Epithelial cell of prostate (primary cell): Measurements from ENCODE around the gene PUM1.

Experiments
- DNase-seq: peaks from one replicate; pipeline ENCODE4 v3.0.0-alpha.2; 2011; ENCODE audit warnings: low read depth, low spot score
- H3K27ac ChIP-seq: fragments of 450-650 bp; 2 replicates; pipeline ENCODE4 v1.5.1; 2017; ENCODE audit warnings: mild to moderate bottlenecking

The PUM1 gene

DNA sequence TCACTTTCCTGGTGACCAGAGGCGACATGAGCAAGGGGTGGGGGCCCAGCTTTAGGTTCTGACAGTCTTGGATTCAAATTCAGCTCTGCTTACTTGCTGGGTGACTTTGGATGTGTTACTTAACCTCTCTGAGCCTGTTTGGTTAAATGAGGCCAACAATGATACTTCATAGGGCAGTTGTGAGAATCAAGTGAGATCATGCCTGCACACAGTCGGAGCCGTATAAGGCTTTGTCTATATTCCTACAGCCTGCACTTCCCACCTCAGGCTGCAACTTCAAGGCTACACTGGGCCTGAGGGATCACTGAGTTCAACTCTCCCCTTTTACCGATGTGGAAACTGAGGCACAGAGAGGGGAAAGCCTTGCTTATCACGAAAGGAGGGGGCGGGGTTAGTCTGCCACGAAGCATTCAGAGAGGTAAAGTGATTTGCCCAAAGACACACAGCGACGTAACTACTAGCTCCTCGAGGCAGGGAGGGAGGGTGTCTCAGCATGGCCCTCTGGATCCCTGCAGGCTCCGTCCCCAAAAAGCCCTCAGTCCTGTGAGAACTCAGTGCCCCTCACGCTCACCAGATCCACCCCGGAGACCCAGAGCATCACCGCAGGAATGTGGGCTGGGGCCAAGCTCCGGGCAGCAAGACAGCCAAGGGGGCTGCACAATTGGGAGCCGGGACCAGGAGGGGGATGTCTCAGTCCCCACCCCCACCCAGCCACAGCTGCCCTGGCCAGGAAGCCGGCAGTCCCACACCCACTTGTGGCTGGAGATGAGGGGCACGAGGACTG, 181.9 kb downstream of the PUM1 start:
- no peak for DNase-seq
- H3K27ac ChIP-seq = no peak overlapping the region

DNA sequence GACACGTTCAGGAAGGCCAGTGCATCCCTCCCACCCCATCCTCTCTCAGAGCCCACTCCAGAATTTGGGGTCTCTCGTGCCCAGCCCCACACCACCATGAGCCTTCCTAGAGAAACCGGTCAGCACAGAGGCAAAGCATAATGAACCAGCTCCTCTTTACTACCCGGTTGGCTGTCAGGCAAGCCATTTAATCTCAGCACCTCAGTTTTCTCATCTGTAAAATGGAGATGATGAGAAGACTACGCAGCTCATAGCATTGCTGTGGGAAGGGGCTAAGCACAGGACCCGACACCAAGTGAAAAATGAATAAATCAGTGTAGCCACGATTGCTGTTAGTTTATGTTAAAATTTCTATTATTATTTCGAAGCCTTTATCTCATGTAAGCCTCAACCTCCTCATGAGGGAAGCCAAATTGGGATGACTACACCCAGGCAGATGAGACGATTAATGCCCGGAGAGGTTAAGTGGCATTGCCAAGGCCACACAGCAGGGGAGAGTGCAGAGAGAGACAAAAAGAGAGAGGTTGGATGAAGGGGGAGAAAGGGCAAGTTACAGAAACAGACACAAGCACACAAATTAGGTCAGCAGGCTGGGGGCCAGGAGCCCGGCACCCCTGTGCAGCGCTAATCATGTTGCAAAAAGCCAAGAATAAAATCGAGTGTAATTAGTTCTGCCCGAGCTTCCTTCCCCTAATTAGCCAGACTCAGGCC, 182.7 kb downstream of the PUM1 start:
- H3K27ac ChIP-seq = no peak overlapping the region

More for the DNA sequence above, 182.7 kb downstream of the PUM1 start:
- no peak for DNase-seq
